H9 (cell line): ENCODE measurements around the gene SCN5A. TPM values are rescaled to one million over a fixed set of nuclear protein-coding genes. Genes with fewer than 3 reads are reported as not detected.

Experiments
- DNase-seq: peaks from one replicate; pipeline ENCODE4 v3.0.0-alpha.2; 2017
- H2AFZ ChIP-seq: one replicate; pipeline ENCODE4 v1.6.1; 2013; ENCODE audit warnings: mild to moderate bottlenecking, low read length, control low read depth, moderate library complexity
- H2AK5ac ChIP-seq: 2 replicates; pipeline ENCODE4 v1.6.1; 2013; ENCODE audit warnings: low read length, control low read depth, mixed read lengths; ENCODE audit not compliant: insufficient read length
- H2BK120ac ChIP-seq: one replicate; pipeline ENCODE4 v1.6.1; 2013; ENCODE audit warnings: low read depth, mild to moderate bottlenecking, low read length, control low read depth, inconsistent platforms; ENCODE audit not compliant: poor library complexity, severe bottlenecking
- H2BK12ac ChIP-seq: 2 replicates; pipeline ENCODE4 v1.6.1; 2013; ENCODE audit warnings: low read length, control low read depth, mixed read lengths, low read depth; ENCODE audit not compliant: insufficient read length
- H2BK15ac ChIP-seq: 2 replicates; pipeline ENCODE4 v1.6.1; 2013; ENCODE audit warnings: low read depth, low read length, control low read depth
- H2BK20ac ChIP-seq: one replicate; pipeline ENCODE4 v1.6.1; 2013; ENCODE audit warnings: low read depth, mild to moderate bottlenecking, low read length, control low read depth, inconsistent platforms; ENCODE audit not compliant: poor library complexity, severe bottlenecking
- H2BK5ac ChIP-seq: 2 replicates; pipeline ENCODE4 v1.6.1; 2013; ENCODE audit warnings: low read length, control low read depth, mixed read lengths; ENCODE audit not compliant: insufficient read length
- H3K14ac ChIP-seq: 2 replicates; pipeline ENCODE4 v1.6.1; 2013; ENCODE audit warnings: low read length, control low read depth; ENCODE audit not compliant: insufficient read depth
- H3K18ac ChIP-seq: 2 replicates; pipeline ENCODE4 v1.6.1; 2013; ENCODE audit warnings: low read depth, mild to moderate bottlenecking, mixed read lengths, low read length, control low read depth; ENCODE audit not compliant: insufficient read length
- H3K23ac ChIP-seq: 2 replicates; pipeline ENCODE4 v1.6.1; 2013; ENCODE audit warnings: low read length, control low read depth, mixed read lengths, low read depth; ENCODE audit not compliant: insufficient read length
- H3K23me2 ChIP-seq: 2 replicates; pipeline ENCODE4 v1.6.1; 2013; ENCODE audit warnings: low read depth, mild to moderate bottlenecking, mixed read lengths, low read length, control low read depth; ENCODE audit not compliant: insufficient read length, poor library complexity, severe bottlenecking
- H3K27ac ChIP-seq: 2 replicates; pipeline ENCODE4 v1.5.1; 2013; ENCODE audit warnings: low read length, control low read depth, mixed read lengths, low read depth; ENCODE audit not compliant: insufficient read length
- H3K27me3 ChIP-seq: 2 replicates; pipeline ENCODE4 v1.6.1; 2013; ENCODE audit warnings: low read length, control low read depth, inconsistent platforms; ENCODE audit not compliant: insufficient read depth
- H3K4ac ChIP-seq: 2 replicates; pipeline ENCODE4 v1.6.1; 2013; ENCODE audit warnings: low read depth, mild to moderate bottlenecking, control low read depth, inconsistent platforms, low read length, moderate library complexity
- H3K4me1 ChIP-seq: 2 replicates; pipeline ENCODE4 v1.6.1; 2013; ENCODE audit warnings: low read length, control low read depth, inconsistent platforms; ENCODE audit not compliant: insufficient read depth
- H3K4me2 ChIP-seq: 2 replicates; pipeline ENCODE4 v1.6.1; 2013; ENCODE audit warnings: low read length, control low read depth, mixed read lengths; ENCODE audit not compliant: insufficient read length, insufficient read depth
- H3K56ac ChIP-seq: 2 replicates; pipeline ENCODE4 v1.6.1; 2013; ENCODE audit warnings: low read depth, mild to moderate bottlenecking, mixed read lengths, low read length, control low read depth; ENCODE audit not compliant: insufficient read length
- H3K79me1 ChIP-seq: 2 replicates; pipeline ENCODE4 v1.6.1; 2013; ENCODE audit warnings: low read depth, mild to moderate bottlenecking, moderate library complexity, low read length, control low read depth, inconsistent platforms; ENCODE audit not compliant: insufficient read depth, poor library complexity, severe bottlenecking
- H3K79me2 ChIP-seq: 2 replicates; pipeline ENCODE4 v1.6.1; 2013; ENCODE audit warnings: low read length, control low read depth, inconsistent platforms; ENCODE audit not compliant: insufficient read depth
- H3K9ac ChIP-seq: 2 replicates; pipeline ENCODE4 v1.6.1; 2013; ENCODE audit warnings: low read length, control low read depth, mixed read lengths; ENCODE audit not compliant: insufficient read length; ENCODE audit errors: extremely low read depth
- H3K9me3 ChIP-seq: one replicate; pipeline ENCODE4 v1.6.1; 2013; ENCODE audit warnings: low read depth, low read length, inconsistent platforms; ENCODE audit not compliant: control insufficient read depth
- H3T11ph ChIP-seq: one replicate; pipeline ENCODE4 v1.6.1; 2013; ENCODE audit warnings: mild to moderate bottlenecking, low read length, control low read depth, inconsistent platforms
- H4K20me1 ChIP-seq: one replicate; pipeline ENCODE4 v1.6.1; 2013; ENCODE audit not compliant: control insufficient read depth, insufficient read length, insufficient read depth
- H4K5ac ChIP-seq: 2 replicates; pipeline ENCODE4 v1.6.1; 2013; ENCODE audit warnings: low read depth, mild to moderate bottlenecking, mixed read lengths, low read length, control low read depth; ENCODE audit not compliant: insufficient read length
- H4K8ac ChIP-seq: replicated peaks from 2 replicates; pipeline ENCODE4 v1.6.1; 2013; ENCODE audit warnings: low read length, control low read depth, mixed read lengths, low read depth; ENCODE audit not compliant: insufficient read length
- H4K91ac ChIP-seq: 2 replicates; pipeline ENCODE4 v1.6.1; 2013; ENCODE audit warnings: low read depth, mild to moderate bottlenecking, moderate library complexity, mixed read lengths, low read length, control low read depth; ENCODE audit not compliant: insufficient read length
- H3K27ac Mint-ChIP-seq, 3 experiments: 2 replicates in 2 of 3; 3 replicates in 1 of 3; pipeline ENCODE4 v1.8.0; 2020 to 2021; ENCODE audit warnings: mixed read lengths in 3 of 3, mild to moderate bottlenecking in 1 of 3, moderate library complexity in 1 of 3
- H3K27me3 Mint-ChIP-seq: 2 replicates; pipeline ENCODE4 v1.8.0; 2021; ENCODE audit warnings: low read depth, mild to moderate bottlenecking, moderate library complexity, mixed read lengths
- H3K36me3 Mint-ChIP-seq, 3 experiments: 2 replicates in 2 of 3; 3 replicates in 1 of 3; pipeline ENCODE4 v1.8.0; 2020 to 2021; ENCODE audit warnings: low read depth in 3 of 3, mixed read lengths in 3 of 3; ENCODE audit not compliant: insufficient read depth in 1 of 3
- H3K4me1 Mint-ChIP-seq, 2 experiments: 2 replicates each; pipeline ENCODE4 v1.8.0; 2020; ENCODE audit warnings: mixed read lengths in 2 of 2
- H3K4me3 Mint-ChIP-seq, 2 experiments: 2 replicates in 1 of 2; 3 replicates in 1 of 2; pipeline ENCODE4 v1.8.0; 2020 to 2021; ENCODE audit warnings: mild to moderate bottlenecking in 2 of 2, mixed read lengths in 2 of 2, moderate library complexity in 1 of 2
- H3K9me3 Mint-ChIP-seq, 2 experiments: 2 replicates in 1 of 2; 3 replicates in 1 of 2; pipeline ENCODE4 v1.8.0; 2020; ENCODE audit warnings: mild to moderate bottlenecking in 2 of 2, mixed read lengths in 2 of 2, moderate library complexity in 1 of 2
- CTCF ChIP-seq: fragments of 200-600 bp; sonication (generic); conservative IDR thresholded peaks from 3 replicates; pipeline ENCODE4 v1.8.0; 2021; ENCODE audit warnings: antibody characterized with exemption, mild to moderate bottlenecking
- WGBS: extraction: QIAGEN DNeasy Blood & Tissue Kit; methylation state at CpG from one replicate; pipeline ENCODE4 v1.1.7; 2013; ENCODE audit warnings: missing lambda C conversion rate, low lambda C conversion rate, mixed read lengths; ENCODE audit not compliant: insufficient read length; ENCODE audit errors: extremely low coverage; 5-methylcytosine and 5-hydroxymethylcytosine counted together
- total RNA-seq: library from RNA; stranded (reverse); gene quantifications from 2 replicates; pipeline ENCODE4 v1.2.1, GENCODE V29; 2021

The SCN5A gene
- total RNA-seq, 1 experiment from 2014 or later: 6.5 TPM

DNA sequence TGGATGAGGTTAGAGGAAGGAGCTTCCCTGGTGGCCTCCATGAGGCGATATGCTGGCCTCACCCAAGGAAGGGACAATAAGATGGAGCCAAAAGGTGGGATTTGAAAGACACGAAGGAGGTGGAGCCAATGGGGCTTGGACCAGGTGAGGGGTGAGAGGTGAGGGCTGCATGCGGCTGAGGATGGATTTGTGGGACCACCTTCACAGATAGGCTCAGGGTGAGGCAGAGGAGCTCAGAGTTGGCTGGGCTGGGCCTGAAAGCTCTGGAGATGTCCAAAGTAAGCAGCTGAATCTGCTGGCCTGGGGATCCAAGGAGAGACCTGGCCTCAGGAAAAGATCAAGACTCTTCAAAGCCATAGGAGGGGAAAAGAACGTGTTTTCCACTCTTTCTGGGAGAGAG, 103.5 kb downstream of the SCN5A start:
- no peaks in the 10 kb centered on the region for H3K27me3 ChIP-seq
- DNase-seq: no peak

More for the DNA sequence above, 103.5 kb downstream of the SCN5A start:
- Histone ChIP-seq H3K9ac (no peak overlapping the region), H3K79me1 (no peaks in the 10 kb centered on the region), H4K8ac (no peak overlapping the region), H4K91ac (no peak overlapping the region), H3K27ac (no peak overlapping the region), H3K23ac (no peak overlapping the region), H3K56ac (no peak overlapping the region), H3K4ac (no peak overlapping the region), H2AK5ac (no peak overlapping the region), H3K79me2 (no peaks in the 10 kb centered on the region), H2BK12ac (no peak overlapping the region), H3K18ac (no peak overlapping the region), H3K14ac (no peak overlapping the region), H3K9me3 (no peaks in the 10 kb centered on the region), H2BK20ac (no peak overlapping the region), H3K23me2 (no peaks in the 10 kb centered on the region), H3K4me2 (no peak overlapping the region), H2BK120ac (no peak overlapping the region), H4K20me1 (no peaks in the 10 kb centered on the region), H2AFZ (no peak overlapping the region), H2BK5ac (no peak overlapping the region), H3K4me1 (no peaks in the 10 kb centered on the region; the same call in 1 of the 2 replicates), H2BK15ac (no peak overlapping the region), H3T11ph (no peak overlapping the region), H4K5ac (no peak overlapping the region)
- Mint-ChIP-seq H3K27me3 (peaks cover 2% of the 10 kb centered on the region), H3K36me3 (peaks cover 8 to 10% (median 8%) of the 10 kb centered on the region in 3 experiments; a peak in 6 of 7 replicates), H3K4me3 (no peak overlapping the region), H3K9me3 (no peaks in the 10 kb centered on the region; a peak in 1 of 5 replicates), H3K4me1 (peaks cover 23 to 25% of the 10 kb centered on the region in 2 experiments), H3K27ac (peak overlapping the region in 1 of 3 experiments; percentile 38; a peak in 2 of 7 replicates)
- no CpG with 5 or more reads among the region's 4 CpGs for WGBS
- no peak for TF ChIP-seq CTCF
